A549 (cell line): ENCODE data around the gene PRPF8. TPM values are rescaled to one million over a fixed set of nuclear protein-coding genes. Genes with fewer than 3 reads are reported as not detected.
"Not testable (repeated sequence)": the region's sequence is repeated elsewhere in the genome, so short reads cannot be mapped to it uniquely, and the experiment has no call there.

ENCODE experiments used
- ATAC-seq, 2 experiments: fragments of 200-7000 bp in 1 of 2; fragments of >200 bp in 1 of 2; cut with Nextera tagmentation in 1 of 2; cut with Tn5 transposase in 1 of 2; 3 replicates each; pipeline versions ENCODE4 v1.8.0 to v1.9.1; 2018 to 2020; ENCODE audit warnings: mild to moderate bottlenecking in 1 of 2, moderate library complexity in 1 of 2
- CTCF ChIA-PET: fragments of 300-600 bp; sonication (Branson Sonifier 250); formaldehyde crosslinking; extraction: SDS; loops from one replicate; lab custom pipeline; 2021; ENCODE audit warnings: antibody characterized with exemption, inconsistent platforms; lab: Yijun Ruan, JAX
- POLR2A ChIA-PET: fragments of 350-600 bp; formaldehyde crosslinking; extraction: SDS; loops from one replicate; lab custom pipeline; 2021; ENCODE audit warnings: antibody characterized with exemption, inconsistent platforms; lab: Yijun Ruan, JAX
- DNase-seq, 2 experiments: peaks; one replicate each; pipeline versions ENCODE4 v3.0.0 to v3.0.0-alpha.2; 2011 to 2016; ENCODE audit warnings: low read depth in 1 of 2, low spot score in 1 of 2
- FAIRE-seq: peaks from 2 replicates; lab custom pipeline; 2011; peaks lifted over from hg19 to GRCh38; lab: Jason Lieb, UNC
- H3K27ac ChIP-seq, 2 experiments: fragments of >200 bp; sonication (Bioruptor Twin); formaldehyde crosslinking; 3 replicates each; pipeline ENCODE4 v1.5.1; 2016 to 2017
- H3K4me1 ChIP-seq: fragments of >200 bp; sonication (Bioruptor Twin); formaldehyde crosslinking; 3 replicates; pipeline ENCODE4 v1.6.1; 2016
- H3K4me2 ChIP-seq: fragments of >200 bp; sonication (Bioruptor Twin); formaldehyde crosslinking; 3 replicates; pipeline ENCODE4 v1.6.1; 2016
- H3K4me3 ChIP-seq: fragments of >200 bp; sonication (Bioruptor Twin); formaldehyde crosslinking; 3 replicates; pipeline ENCODE4 v1.5.1; 2016
- H3K9me3 ChIP-seq: fragments of >200 bp; sonication (Bioruptor Twin); formaldehyde crosslinking; 3 replicates; pipeline ENCODE4 v1.6.1; 2016
- BHLHE40 ChIP-seq: IDR thresholded peaks from 2 replicates; pipeline ENCODE4 v1.6.1; 2012; ENCODE audit warnings: low read depth, low read length, inconsistent platforms
- CHD2 ChIP-seq: fragments of 150-350 bp; IDR thresholded peaks from 2 replicates; pipeline ENCODE4 v1.6.1; 2014; ENCODE audit warnings: low read length; ENCODE audit not compliant: partially characterized antibody
- CHD4 ChIP-seq: fragments of 200-600 bp; sonication (generic); IDR thresholded peaks from 2 replicates; pipeline ENCODE4 v1.6.1; 2016; ENCODE audit warnings: antibody characterized with exemption, mild to moderate bottlenecking, borderline replicate concordance
- E2F6 ChIP-seq: IDR thresholded peaks from 2 replicates; pipeline ENCODE4 v1.6.1; 2012; ENCODE audit warnings: low read depth, borderline replicate concordance
- EHF ChIP-seq: fragments of 250-450 bp; sonication (Bioruptor Pico); IDR thresholded peaks from 2 replicates; pipeline ENCODE4 v1.5.0; 2020; ENCODE audit warnings: mild to moderate bottlenecking
- ESRRA ChIP-seq: fragments of 150-350 bp; IDR thresholded peaks from 2 replicates; pipeline ENCODE4 v1.6.1; 2014; ENCODE audit warnings: mild to moderate bottlenecking, low read length, borderline replicate concordance
- HDAC2 ChIP-seq: fragments of 200-600 bp; sonication (generic); IDR thresholded peaks from 2 replicates; pipeline ENCODE4 v1.6.1; 2016
- HOXA7 ChIP-seq: fragments of 250-450 bp; sonication (Bioruptor Pico); IDR thresholded peaks from 2 replicates; pipeline ENCODE4 v1.5.0; 2020; ENCODE audit warnings: mild to moderate bottlenecking, moderate library complexity
- HOXB5 ChIP-seq: fragments of 250-450 bp; sonication (Bioruptor Pico); IDR thresholded peaks from 2 replicates; pipeline ENCODE4 v1.5.0; 2020; ENCODE audit warnings: mild to moderate bottlenecking, moderate library complexity
- JUN ChIP-seq, 2 experiments: fragments of >200 bp; sonication (Bioruptor Twin); formaldehyde crosslinking; IDR thresholded peaks; 2 replicates in 1 of 2; 3 replicates in 1 of 2; pipeline ENCODE4 v1.6.1; 2016 to 2017
- KDM5A ChIP-seq: fragments of 200-600 bp; sonication (generic); IDR thresholded peaks from 2 replicates; pipeline ENCODE4 v1.6.1; 2016; ENCODE audit warnings: antibody characterized with exemption, mild to moderate bottlenecking
- MAX ChIP-seq: IDR thresholded peaks from 2 replicates; pipeline ENCODE4 v1.6.1; 2012
- MYC ChIP-seq: IDR thresholded peaks from 2 replicates; pipeline ENCODE4 v1.6.1; 2012; ENCODE audit warnings: mild to moderate bottlenecking, inconsistent platforms, low read length, improper control_type of control experiment, borderline replicate concordance
- NFE2L2 ChIP-seq: fragments of 150-350 bp; conservative IDR thresholded peaks from 2 replicates; pipeline ENCODE4 v1.6.1; 2014; ENCODE audit warnings: low read length
- PHF8 ChIP-seq: fragments of 200-600 bp; sonication (generic); IDR thresholded peaks from 2 replicates; pipeline ENCODE4 v1.6.1; 2016; ENCODE audit warnings: low read depth, mild to moderate bottlenecking, antibody characterized with exemption, moderate library complexity, borderline replicate concordance
- POLR2AphosphoS2 ChIP-seq: conservative IDR thresholded peaks from 2 replicates; pipeline ENCODE4 v1.6.1; 2012; ENCODE audit warnings: low read length, improper control_type of control experiment, inconsistent platforms
- REST ChIP-seq: fragments of 200-600 bp; sonication (generic); IDR thresholded peaks from 2 replicates; pipeline ENCODE4 v1.6.1; 2016; ENCODE audit warnings: antibody characterized with exemption, mild to moderate bottlenecking, moderate library complexity
- SMC3 ChIP-seq: fragments of >200 bp; sonication (Bioruptor Twin); formaldehyde crosslinking; IDR thresholded peaks from 3 replicates; pipeline ENCODE4 v1.6.1; 2018; ENCODE audit warnings: inconsistent platforms
- TFCP2L1 ChIP-seq: fragments of 250-450 bp; sonication (Bioruptor Pico); IDR thresholded peaks from 2 replicates; pipeline ENCODE4 v1.5.0; 2021; ENCODE audit warnings: mild to moderate bottlenecking
- ZC3H11A ChIP-seq: fragments of 450-650 bp; IDR thresholded peaks from 2 replicates; pipeline ENCODE4 v1.6.1; 2014; ENCODE audit warnings: antibody characterized with exemption, mild to moderate bottlenecking
- WGBS: methylation state at CpG from one replicate; pipeline ENCODE4 v1.1.6; 2017; ENCODE audit errors: missing lambda C conversion rate; 5-methylcytosine and 5-hydroxymethylcytosine counted together
- polyA plus RNA-seq, 4 experiments: library from polyadenylated mRNA; depleted of rRNA in 3 of 4; stranded (reverse); fragments of >200 nt; fragmentation: RNase III in 1 of 4; extraction: RNeasy Plus Mini Kit Qiagen cat#74134 plus additional on column Dnase treatment in 1 of 4; gene quantifications; 2 replicates in 3 of 4; 3 replicates in 1 of 4; pipeline ENCODE4 v1.2.3, GENCODE V29; 2011 to 2017

Gene PRPF8
- polyA plus RNA-seq, 2 of the 4 experiments (the other 2 are of a cell fraction), result 234 to 263 TPM

GRCh38 chr17:1709971-1710806, 25.5 kb upstream of the PRPF8 start, which contains the start of gene TLCD2 (continued):
- TF ChIP-seq TFCP2L1 (peak; percentile 98), PHF8 (peak; percentile 34; the same call in 1 of the 2 replicates), EHF (CRISPR knock-in tag) (no peak)

GRCh38 chr17:1709403-1709951, 24.8 kb upstream of the PRPF8 start:
- DNase-seq (peak in 1 of 2 experiments; percentile 52), ATAC-seq (peak; percentile 8; a peak in 3 of 6 replicates), FAIRE-seq (no peak)
- TF ChIP-seq CHD4 (no peak), HOXB5 (CRISPR knock-in tag) (no peak)
- H3K4me1 ChIP-seq, result peaks cover 44% of the 10 kb centered on the region
- H3K4me2 ChIP-seq, result peak overlapping the region; percentile 88
- no peaks in the 10 kb centered on the region for H3K9me3 ChIP-seq
- WGBS, result 16% methylated on average over 9 of the region's 16 CpGs
- peak overlapping the region; percentile 78 for H3K4me3 ChIP-seq
- peak overlapping the region; percentile 87 to 93 for H3K27ac ChIP-seq
- POLR2A ChIA-PET, result interaction anchor here (0.8 kb wide), 1 partner anchor 60 kb away, joined by 3 read pairs; no protein-coding TSS in a partner anchor
- CTCF ChIA-PET, result interaction anchor here (0.8 to 8.4 kb wide), 6 partner anchors 9 to 61 kb away, joined by 3 to 43 read pairs (median 4); no protein-coding TSS in a partner anchor

- peak overlapping the region; percentile 88 for H3K4me2 ChIP-seq
- ATAC-seq, FAIRE-seq, H3K4me3 ChIP-seq, H3K9me3 ChIP-seq, DNase-seq: not testable (repeated sequence)
- CTCF ChIA-PET, result interaction anchor here (0.5 to 8.4 kb wide), 9 partner anchors 8 to 123 kb away, joined by 3 to 43 read pairs (median 3); no protein-coding TSS in a partner anchor
- peaks cover 39% of the 10 kb centered on the region for H3K4me1 ChIP-seq
- POLR2A ChIA-PET, result interaction anchor here (0.8 kb wide), 1 partner anchor 60 kb away, joined by 3 read pairs; no protein-coding TSS in a partner anchor
- H3K27ac ChIP-seq, result peak overlapping the region in 1 of 2 experiments; percentile 93; a peak in 2 of 6 replicates
- WGBS, result 93% methylated on average over 10 of the region's 10 CpGs
These were observed 24.2 kb upstream of the PRPF8 start for GRCh38 chr17:1708791-1709346.

- CTCF ChIA-PET, result interaction anchor here (0.6 to 8.4 kb wide), 5 partner anchors 38 to 364 kb away, joined by 3 to 43 read pairs (median 4); partner anchors contain the start of gene RILP
- 91% methylated on average over 5 of the region's 5 CpGs for WGBS
- Histone ChIP-seq H3K27ac (no peak overlapping the region), H3K4me2 (no peak overlapping the region), H3K9me3 (no peaks in the 10 kb centered on the region), H3K4me1 (peaks cover 22% of the 10 kb centered on the region), H3K4me3 (no peak overlapping the region)
- TF ChIP-seq SMC3 (no peak), HDAC2 (no peak), NFE2L2 (no peak), JUN (IDR thresholded peaks at IDR 0.05) (no peak), POLR2AphosphoS2 (no peak), HOXB5 (CRISPR knock-in tag) (no peak), EHF (CRISPR knock-in tag) (no peak), ZC3H11A (no peak), CHD2 (no peak), ESRRA (no peak)
- ATAC-seq (no peak), FAIRE-seq (no peak), DNase-seq (no peak)
- POLR2A ChIA-PET, result interaction anchor here (1.7 kb wide), 1 partner anchor 10 kb away, joined by 6 read pairs; no protein-coding TSS in a partner anchor
These were observed 22.4 kb upstream of the PRPF8 start for GRCh38 chr17:1707107-1707506.

- ChIA-PET CTCF (interaction anchor here (0.8 to 2.5 kb wide), 8 partner anchors 9 to 150 kb away, joined by 3 to 11 read pairs (median 4); no protein-coding TSS in a partner anchor), POLR2A (interaction anchor here (1.6 kb wide), 1 partner anchor 10 kb away, joined by 3 read pairs; no protein-coding TSS in a partner anchor)
- Histone ChIP-seq H3K4me2 (no peak overlapping the region), H3K9me3 (no peaks in the 10 kb centered on the region), H3K27ac (no peak overlapping the region), H3K4me3 (no peak overlapping the region), H3K4me1 (peaks cover 7% of the 10 kb centered on the region)
- no peak for DNase-seq
- FAIRE-seq, result no peak
- ATAC-seq, result no peak
- WGBS, result 96% methylated on average over 7 of the region's 7 CpGs
- TF ChIP-seq KDM5A (no peak), MAX (no peak), HOXA7 (CRISPR knock-in tag) (no peak), BHLHE40 (no peak), MYC (no peak), REST (no peak), E2F6 (no peak), HDAC2 (no peak)
These were observed 20.3 kb upstream of the PRPF8 start for GRCh38 chr17:1705004-1705403.
